HEK293 (cell line): ENCODE data around the gene GTPBP4.

Experiments used
- CTCF ChIA-PET: fragments of 350-600 bp; formaldehyde crosslinking; extraction: SDS; loops from one replicate; lab custom pipeline; 2021; ENCODE audit warnings: antibody characterized with exemption; lab: Yijun Ruan, JAX
- POLR2A ChIA-PET: fragments of 300-600 bp; formaldehyde crosslinking; extraction: SDS; loops from one replicate; lab custom pipeline; 2020; ENCODE audit warnings: antibody characterized with exemption, inconsistent platforms; lab: Yijun Ruan, JAX
- H3K27ac ChIP-seq: fragments of 200-500 bp; sonication (Bioruptor generic); 2 replicates; pipeline ENCODE4 v1.5.1; 2014; ENCODE audit warnings: low read depth, low read length, control low read depth, inconsistent platforms; ENCODE audit errors: extremely low read depth
- H3K36me3 ChIP-seq, 2 experiments: fragments of 200-500 bp in 1 of 2; sonication (Bioruptor generic) in 1 of 2; 1 replicate in 1 of 2; 2 replicates in 1 of 2; pipeline ENCODE4 v1.5.1; 2014 to 2017; ENCODE audit warnings: inconsistent platforms in 2 of 2, low read length in 2 of 2; ENCODE audit not compliant: control insufficient read depth in 2 of 2, insufficient read depth in 1 of 2
- H3K4me1 ChIP-seq: fragments of 200-500 bp; sonication (Bioruptor generic); 2 replicates; pipeline ENCODE4 v1.5.1; 2014; ENCODE audit warnings: mild to moderate bottlenecking, low read length, inconsistent platforms; ENCODE audit not compliant: control insufficient read depth, insufficient read depth
- H3K4me3 ChIP-seq: 2 replicates; pipeline ENCODE4 v1.5.1; 2011; ENCODE audit warnings: low read depth, mild to moderate bottlenecking, control low read depth, low read length, moderate library complexity
- H3K9me3 ChIP-seq: fragments of 200-500 bp; sonication (Bioruptor generic); 2 replicates; pipeline ENCODE4 v1.5.1; 2014; ENCODE audit warnings: low read depth, low read length, inconsistent platforms; ENCODE audit not compliant: control insufficient read depth, insufficient read depth
- OVOL3 ChIP-seq: fragments of 450-650 bp; formaldehyde crosslinking; IDR thresholded peaks from 2 replicates; pipeline ENCODE4 v1.5.1; 2016; ENCODE audit warnings: missing biosample characterization, missing genetic modification characterization
- REST ChIP-seq: fragments of 450-650 bp; formaldehyde crosslinking; IDR thresholded peaks from 2 replicates; pipeline ENCODE4 v1.5.1; 2016; ENCODE audit warnings: missing biosample characterization, missing genetic modification characterization
- WT1 ChIP-seq: fragments of 450-650 bp; formaldehyde crosslinking; IDR thresholded peaks from 2 replicates; pipeline ENCODE4 v1.5.1; 2016; ENCODE audit warnings: missing biosample characterization, missing genetic modification characterization
- ZBTB17 ChIP-seq: fragments of 450-650 bp; formaldehyde crosslinking; IDR thresholded peaks from 2 replicates; pipeline ENCODE4 v1.5.1; 2016; ENCODE audit warnings: missing biosample characterization, missing genetic modification characterization
- ZFHX2 ChIP-seq: fragments of 450-650 bp; formaldehyde crosslinking; conservative IDR thresholded peaks from 2 replicates; pipeline ENCODE4 v1.5.1; 2016; ENCODE audit warnings: missing biosample characterization, missing genetic modification characterization
- ZNF121 ChIP-seq: fragments of 450-650 bp; formaldehyde crosslinking; IDR thresholded peaks from 2 replicates; pipeline ENCODE4 v1.5.1; 2016; ENCODE audit warnings: missing biosample characterization, missing genetic modification characterization
- ZNF157 ChIP-seq: fragments of 450-650 bp; formaldehyde crosslinking; IDR thresholded peaks from 2 replicates; pipeline ENCODE4 v1.5.1; 2016; ENCODE audit warnings: missing biosample characterization, missing genetic modification characterization
- ZNF16 ChIP-seq: fragments of 450-650 bp; formaldehyde crosslinking; IDR thresholded peaks from 2 replicates; pipeline ENCODE4 v1.5.1; 2016; ENCODE audit warnings: low read depth, missing biosample characterization, missing genetic modification characterization
- ZNF184 ChIP-seq: fragments of 450-650 bp; IDR thresholded peaks from 2 replicates; pipeline ENCODE4 v1.5.1; 2018; ENCODE audit warnings: missing biosample characterization, mild to moderate bottlenecking, missing genetic modification characterization
- ZNF239 ChIP-seq: fragments of 450-650 bp; formaldehyde crosslinking; IDR thresholded peaks from 2 replicates; pipeline ENCODE4 v1.5.1; 2016; ENCODE audit warnings: missing biosample characterization, missing genetic modification characterization
- ZNF37A ChIP-seq: fragments of 450-650 bp; IDR thresholded peaks from 2 replicates; pipeline ENCODE4 v1.5.1; 2018; ENCODE audit warnings: missing biosample characterization, missing genetic modification characterization
- ZNF621 ChIP-seq: fragments of 450-650 bp; formaldehyde crosslinking; IDR thresholded peaks from 2 replicates; pipeline ENCODE4 v1.5.1; 2017; ENCODE audit warnings: missing biosample characterization, missing genetic modification characterization
- ZNF658 ChIP-seq: fragments of 450-650 bp; formaldehyde crosslinking; IDR thresholded peaks from 2 replicates; pipeline ENCODE4; 2016; ENCODE audit warnings: missing biosample characterization, missing genetic modification characterization
- ZNF704 ChIP-seq: fragments of 450-650 bp; formaldehyde crosslinking; IDR thresholded peaks from 2 replicates; pipeline ENCODE4 v1.5.1; 2016; ENCODE audit warnings: missing biosample characterization, missing genetic modification characterization
- TF ChIP-seq, protein P1 (sequence below): fragments of 450-650 bp; formaldehyde crosslinking; IDR thresholded peaks from 2 replicates; pipeline ENCODE4 v1.5.1; 2016; ENCODE audit warnings: missing biosample characterization, missing genetic modification characterization
- TF ChIP-seq, protein P2 (sequence below): fragments of 450-650 bp; formaldehyde crosslinking; IDR thresholded peaks from 2 replicates; pipeline ENCODE4 v1.5.1; 2016; ENCODE audit warnings: missing biosample characterization, missing genetic modification characterization, borderline replicate concordance
- TF ChIP-seq, protein P3 (sequence below): fragments of 450-650 bp; formaldehyde crosslinking; IDR thresholded peaks from 2 replicates; pipeline ENCODE4 v1.5.1; 2016; ENCODE audit warnings: missing biosample characterization, missing genetic modification characterization
- TF ChIP-seq, protein P4 (sequence below): fragments of 450-650 bp; formaldehyde crosslinking; IDR thresholded peaks from 2 replicates; pipeline ENCODE4 v1.5.1; 2016; ENCODE audit warnings: missing biosample characterization, missing genetic modification characterization
- TF ChIP-seq, protein P5 (sequence below): fragments of 450-650 bp; formaldehyde crosslinking; IDR thresholded peaks from 2 replicates; pipeline ENCODE4 v1.5.1; 2017; ENCODE audit warnings: missing biosample characterization, missing genetic modification characterization

GTPBP4 gene

DNA sequence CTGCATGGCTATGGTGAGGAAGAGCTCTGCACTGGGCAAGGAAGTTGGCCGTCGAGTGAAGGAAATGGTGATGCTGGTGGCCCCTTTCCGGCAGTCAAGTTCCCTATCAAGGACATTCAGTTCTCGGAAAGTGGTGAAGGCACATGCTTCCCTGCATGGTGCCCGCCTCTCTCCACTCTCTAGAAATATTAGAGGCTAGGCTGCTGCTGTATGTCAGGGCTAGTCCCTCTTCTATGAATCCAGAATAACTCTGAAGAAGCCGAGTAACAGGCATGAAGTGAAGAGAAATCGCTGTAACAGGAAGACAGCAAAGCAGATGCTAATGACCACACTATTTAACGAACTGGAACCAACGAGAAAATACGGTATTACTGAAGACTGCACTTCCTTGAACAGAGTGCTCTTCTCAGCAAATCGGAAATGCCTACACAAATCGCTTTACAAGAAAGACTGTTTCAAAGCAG is 55.3 kb downstream of the GTPBP4 start (continued):
- TF ChIP-seq, protein P1, sequence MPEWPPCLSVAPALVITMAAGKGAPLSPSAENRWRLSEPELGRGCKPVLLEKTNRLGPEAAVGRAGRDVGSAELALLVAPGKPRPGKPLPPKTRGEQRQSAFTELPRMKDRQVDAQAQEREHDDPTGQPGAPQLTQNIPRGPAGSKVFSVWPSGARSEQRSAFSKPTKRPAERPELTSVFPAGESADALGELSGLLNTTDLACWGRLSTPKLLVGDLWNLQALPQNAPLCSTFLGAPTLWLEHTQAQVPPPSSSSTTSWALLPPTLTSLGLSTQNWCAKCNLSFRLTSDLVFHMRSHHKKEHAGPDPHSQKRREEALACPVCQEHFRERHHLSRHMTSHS (tag by site-specific recombination), result no peak
- TF ChIP-seq REST (tag by site-specific recombination) (no peak), ZNF621 (no peak)

DNA sequence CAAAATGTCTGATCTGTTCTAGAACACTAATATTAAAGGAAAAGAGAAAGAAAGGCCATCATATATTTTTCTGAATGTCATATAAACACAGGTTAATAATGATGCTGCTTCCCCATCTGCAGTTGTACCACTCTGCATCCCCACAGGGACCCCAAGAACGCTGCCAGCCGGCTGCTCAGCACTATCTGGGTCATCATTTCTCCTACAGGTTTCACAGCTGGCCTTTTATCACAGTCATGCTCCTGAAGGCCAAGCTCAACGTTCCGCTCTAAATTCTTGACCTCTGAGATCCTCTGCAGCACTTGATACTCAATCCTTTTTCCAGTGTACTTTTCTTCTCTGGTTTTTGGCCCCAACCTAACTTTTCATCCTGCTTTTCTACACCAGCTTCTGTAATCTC is 55.9 kb downstream of the GTPBP4 start:
- no peak overlapping the region for H3K4me3 ChIP-seq
- CTCF ChIA-PET, result no interaction called here
- TF ChIP-seq ZNF157 (tag by site-specific recombination) (no peak), ZBTB17 (tag by site-specific recombination) (peak; percentile 70)
- TF ChIP-seq, protein P2, sequence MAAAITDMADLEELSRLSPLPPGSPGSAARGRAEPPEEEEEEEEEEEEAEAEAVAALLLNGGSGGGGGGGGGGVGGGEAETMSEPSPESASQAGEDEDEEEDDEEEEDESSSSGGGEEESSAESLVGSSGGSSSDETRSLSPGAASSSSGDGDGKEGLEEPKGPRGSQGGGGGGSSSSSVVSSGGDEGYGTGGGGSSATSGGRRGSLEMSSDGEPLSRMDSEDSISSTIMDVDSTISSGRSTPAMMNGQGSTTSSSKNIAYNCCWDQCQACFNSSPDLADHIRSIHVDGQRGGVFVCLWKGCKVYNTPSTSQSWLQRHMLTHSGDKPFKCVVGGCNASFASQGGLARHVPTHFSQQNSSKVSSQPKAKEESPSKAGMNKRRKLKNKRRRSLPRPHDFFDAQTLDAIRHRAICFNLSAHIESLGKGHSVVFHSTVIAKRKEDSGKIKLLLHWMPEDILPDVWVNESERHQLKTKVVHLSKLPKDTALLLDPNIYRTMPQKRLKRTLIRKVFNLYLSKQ (tag by site-specific recombination), result no peak
- no peaks in the 10 kb centered on the region for H3K9me3 ChIP-seq
- POLR2A ChIA-PET, result no interaction called here
- no peak overlapping the region for H3K27ac ChIP-seq
- H3K4me1 ChIP-seq, result no peaks in the 10 kb centered on the region
- H3K36me3 ChIP-seq, result peaks cover 38 to 40% of the 10 kb centered on the region in 2 experiments

- Histone ChIP-seq H3K4me1 (no peaks in the 10 kb centered on the region), H3K36me3 (peaks cover 34 to 35% of the 10 kb centered on the region in 2 experiments), H3K9me3 (no peaks in the 10 kb centered on the region)
- CTCF ChIA-PET, result no interaction called here
- no peak for TF ChIP-seq ZNF37A (tag by site-specific recombination)
- TF ChIP-seq, all 188 proteins: peak for 0
- Histone ChIP-seq H3K4me3 (no peak overlapping the region), H3K27ac (no peak overlapping the region)
- POLR2A ChIA-PET, result interaction anchor here (0.6 kb wide), 1 partner anchor 55 kb away, joined by 6 read pairs; no protein-coding TSS in a partner anchor
Measured at GRCh38 chr10:1044964-1045363, 56.7 kb downstream of the GTPBP4 start.

DNA sequence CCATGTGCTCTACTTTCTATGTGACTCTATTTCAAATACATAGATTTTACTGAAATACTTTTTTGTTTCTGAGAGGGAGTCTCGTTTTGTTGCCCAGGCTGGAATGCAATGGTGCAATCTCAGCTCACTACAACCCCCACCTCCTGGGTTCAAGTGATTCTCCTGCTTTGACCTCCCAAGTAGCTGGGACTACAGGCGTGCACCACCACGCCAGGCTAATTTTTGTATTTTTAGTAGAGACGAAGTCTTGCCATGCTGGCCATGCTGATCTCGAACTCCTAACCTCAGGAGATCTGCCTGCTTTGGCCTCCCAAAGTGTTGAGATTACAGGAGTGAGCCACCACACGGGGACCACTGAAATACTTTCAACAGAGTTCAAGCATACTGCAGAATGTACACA is 57.2 kb downstream of the GTPBP4 start:
- Histone ChIP-seq H3K27ac (no peak overlapping the region), H3K9me3 (no peaks in the 10 kb centered on the region), H3K36me3 (peaks cover 30 to 31% of the 10 kb centered on the region in 2 experiments), H3K4me3 (no peak overlapping the region), H3K4me1 (no peaks in the 10 kb centered on the region)
- ChIA-PET POLR2A (interaction anchor here (0.6 kb wide), 1 partner anchor 55 kb away, joined by 6 read pairs; no protein-coding TSS in a partner anchor), CTCF (no interaction called here)
- TF ChIP-seq ZNF658 (tag by site-specific recombination) (no peak), ZFHX2 (tag by site-specific recombination) (no peak), ZNF121 (tag by site-specific recombination) (no peak), ZNF704 (tag by site-specific recombination) (no peak), ZNF16 (tag by site-specific recombination) (no peak), ZNF184 (no peak), OVOL3 (tag by site-specific recombination) (no peak), ZNF239 (tag by site-specific recombination) (no peak), WT1 (no peak)
- TF ChIP-seq, protein P3, sequence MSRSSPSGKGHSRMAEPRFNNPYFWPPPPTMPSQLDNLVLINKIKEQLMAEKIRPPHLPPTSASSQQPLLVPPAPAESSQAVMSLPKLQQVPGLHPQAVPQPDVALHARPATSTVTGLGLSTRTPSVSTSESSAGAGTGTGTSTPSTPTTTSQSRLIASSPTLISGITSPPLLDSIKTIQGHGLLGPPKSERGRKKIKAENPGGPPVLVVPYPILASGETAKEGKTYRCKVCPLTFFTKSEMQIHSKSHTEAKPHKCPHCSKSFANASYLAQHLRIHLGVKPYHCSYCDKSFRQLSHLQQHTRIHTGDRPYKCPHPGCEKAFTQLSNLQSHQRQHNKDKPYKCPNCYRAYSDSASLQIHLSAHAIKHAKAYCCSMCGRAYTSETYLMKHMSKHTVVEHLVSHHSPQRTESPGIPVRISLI, result no peak
- TF ChIP-seq, protein P4, sequence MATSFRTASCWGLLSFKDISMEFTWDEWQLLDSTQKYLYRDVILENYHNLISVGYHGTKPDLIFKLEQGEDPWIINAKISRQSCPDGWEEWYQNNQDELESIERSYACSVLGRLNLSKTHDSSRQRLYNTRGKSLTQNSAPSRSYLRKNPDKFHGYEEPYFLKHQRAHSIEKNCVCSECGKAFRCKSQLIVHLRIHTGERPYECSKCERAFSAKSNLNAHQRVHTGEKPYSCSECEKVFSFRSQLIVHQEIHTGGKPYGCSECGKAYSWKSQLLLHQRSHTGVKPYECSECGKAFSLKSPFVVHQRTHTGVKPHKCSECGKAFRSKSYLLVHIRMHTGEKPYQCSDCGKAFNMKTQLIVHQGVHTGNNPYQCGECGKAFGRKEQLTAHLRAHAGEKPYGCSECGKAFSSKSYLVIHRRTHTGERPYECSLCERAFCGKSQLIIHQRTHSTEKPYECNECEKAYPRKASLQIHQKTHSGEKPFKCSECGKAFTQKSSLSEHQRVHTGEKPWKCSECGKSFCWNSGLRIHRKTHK (tag by site-specific recombination), result no peak
- TF ChIP-seq, protein P5, sequence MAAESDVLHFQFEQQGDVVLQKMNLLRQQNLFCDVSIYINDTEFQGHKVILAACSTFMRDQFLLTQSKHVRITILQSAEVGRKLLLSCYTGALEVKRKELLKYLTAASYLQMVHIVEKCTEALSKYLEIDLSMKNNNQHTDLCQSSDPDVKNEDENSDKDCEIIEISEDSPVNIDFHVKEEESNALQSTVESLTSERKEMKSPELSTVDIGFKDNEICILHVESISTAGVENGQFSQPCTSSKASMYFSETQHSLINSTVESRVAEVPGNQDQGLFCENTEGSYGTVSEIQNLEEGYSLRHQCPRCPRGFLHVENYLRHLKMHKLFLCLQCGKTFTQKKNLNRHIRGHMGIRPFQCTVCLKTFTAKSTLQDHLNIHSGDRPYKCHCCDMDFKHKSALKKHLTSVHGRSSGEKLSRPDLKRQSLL, result no peak
